HG03442 (cell line): ENCODE data around the gene SLC22A5.
"Not testable (repeated sequence)": the region's sequence is repeated elsewhere in the genome, so short reads cannot be mapped to it uniquely, and the experiment has no call there.

Experiments
- ATAC-seq: cut with Tn5 transposase; IDR thresholded peaks from one replicate; pipeline ENCODE4 v1.9.1; 2021; ENCODE audit warnings: mild to moderate bottlenecking, moderate library complexity; ENCODE audit not compliant: unreplicated experiment

Gene SLC22A5

GRCh38 chr5:132386644-132387286 lies 17.3 kb downstream of the SLC22A5 start:
- ATAC-seq = peak; percentile 85

- ATAC-seq = no peak
Measured at GRCh38 chr5:132387640-132388117, 18.2 kb downstream of the SLC22A5 start.

GRCh38 chr5:132388244-132389050 lies 18.9 kb downstream of the SLC22A5 start:
- no peak for ATAC-seq

- ATAC-seq = no peak
Measured at GRCh38 chr5:132389051-132389331, 19.5 kb downstream of the SLC22A5 start.

- no peak for ATAC-seq
Measured at GRCh38 chr5:132389585-132390286, 20.2 kb downstream of the SLC22A5 start.

- no peak for ATAC-seq
Measured at GRCh38 chr5:132391247-132391646, 21.7 kb downstream of the SLC22A5 start.

GRCh38 chr5:132391870-132392269 lies 22.4 kb downstream of the SLC22A5 start:
- ATAC-seq = no peak

GRCh38 chr5:132392411-132392810 lies 22.9 kb downstream of the SLC22A5 start:
- no peak for ATAC-seq

GRCh38 chr5:132392978-132393825 lies 23.7 kb downstream of the SLC22A5 start:
- ATAC-seq = no peak

GRCh38 chr5:132394667-132395259 lies 25.3 kb downstream of the SLC22A5 start:
- no peak for ATAC-seq

GRCh38 chr5:132396589-132397031 lies 27.1 kb downstream of the SLC22A5 start:
- no peak for ATAC-seq

GRCh38 chr5:132397224-132397623 lies 27.7 kb downstream of the SLC22A5 start:
- ATAC-seq = no peak

- not testable (repeated sequence) for ATAC-seq
Measured at GRCh38 chr5:132397936-132398675, 28.6 kb downstream of the SLC22A5 start.

- not testable (repeated sequence) for ATAC-seq
Measured at GRCh38 chr5:132404041-132404440, 34.5 kb downstream of the SLC22A5 start.

- no peak for ATAC-seq
Measured at GRCh38 chr5:132405646-132406045, 36.1 kb downstream of the SLC22A5 start.

- ATAC-seq = no peak
Measured at GRCh38 chr5:132406144-132406783, 36.8 kb downstream of the SLC22A5 start.

GRCh38 chr5:132407970-132408369 lies 38.5 kb downstream of the SLC22A5 start:
- no peak for ATAC-seq

GRCh38 chr5:132408456-132408855 lies 38.9 kb downstream of the SLC22A5 start:
- no peak for ATAC-seq

- no peak for ATAC-seq
Measured at GRCh38 chr5:132408965-132409364, 39.5 kb downstream of the SLC22A5 start.
